Endothelial cell of umbilical vein (primary cell): ENCODE measurements around the gene ARSH. TPM values are rescaled to one million over a fixed set of nuclear protein-coding genes. Genes with fewer than 3 reads are reported as not detected.
"Not testable (repeated sequence)": the region's sequence is repeated elsewhere in the genome, so short reads cannot be mapped to it uniquely, and the experiment has no call there.

Experiments used
- BruUV-seq: library from RNA; stranded (reverse); fragments of 400-500 nt; replicated peaks from 2 replicates; lab custom pipeline; 2021; lab: Mats Ljungman, UMichigan
- CTCF ChIA-PET: fragments of 300-600, 350-600 bp; sonication (Branson Sonifier 250); formaldehyde crosslinking; loops from one replicate; lab custom pipeline; 2021; ENCODE audit warnings: antibody characterized with exemption, inconsistent platforms; lab: Charles Lee
- POLR2A ChIA-PET: fragments of 300-600, 350-600 bp; sonication (Branson Sonifier 250); formaldehyde crosslinking; loops from one replicate; lab custom pipeline; 2021; ENCODE audit warnings: antibody characterized with exemption, inconsistent platforms; lab: Charles Lee
- DNase-seq: peaks from one replicate; pipeline ENCODE4 v3.0.0-alpha.2; 2011; ENCODE audit warnings: low read depth, low spot score
- FAIRE-seq: peaks from 2 replicates; lab custom pipeline; 2011; peaks lifted over from hg19 to GRCh38; lab: Jason Lieb, UNC
- H2AFZ ChIP-seq: 2 replicates; pipeline ENCODE4 v1.6.0; 2012; ENCODE audit warnings: low read depth, low read length, control low read depth, inconsistent platforms
- H3K27ac ChIP-seq: 2 replicates; pipeline ENCODE4 v1.5.1; 2011; ENCODE audit warnings: low read depth, mild to moderate bottlenecking, control low read depth, low read length, moderate library complexity; ENCODE audit not compliant: insufficient read depth
- H3K27me3 ChIP-seq, 2 experiments: 2 replicates each; pipeline versions ENCODE4 v1.6.0 to v1.6.1; 2011; ENCODE audit warnings: low read length in 2 of 2, mixed read lengths in 1 of 2; ENCODE audit not compliant: control insufficient read depth in 2 of 2, insufficient read depth in 2 of 2
- H3K36me3 ChIP-seq, 2 experiments: 2 replicates in 1 of 2; 3 replicates in 1 of 2; pipeline ENCODE4 v1.5.1; 2011; ENCODE audit warnings: low read length in 2 of 2, mild to moderate bottlenecking in 1 of 2, moderate library complexity in 1 of 2; ENCODE audit not compliant: control insufficient read depth in 2 of 2, insufficient read depth in 2 of 2; ENCODE audit errors: extremely low read depth in 1 of 2
- H3K4me1 ChIP-seq: 3 replicates; pipeline ENCODE4 v1.5.1; 2011; ENCODE audit warnings: mild to moderate bottlenecking, low read length; ENCODE audit not compliant: control insufficient read depth, insufficient read depth; ENCODE audit errors: extremely low read depth
- H3K4me2 ChIP-seq: 2 replicates; pipeline ENCODE4 v1.6.1; 2011; ENCODE audit warnings: low read length, control low read depth, mixed read lengths; ENCODE audit not compliant: insufficient read depth
- H3K4me3 ChIP-seq, 3 experiments: fragments of 200-600 bp in 1 of 3; sonication (generic), shearing (Covaris generic) in 1 of 3; replicated peaks in 1 of 3; 2 replicates each; pipeline ENCODE4 v1.5.1; 2011 to 2016; ENCODE audit warnings: control low read depth in 3 of 3, low read length in 3 of 3, mild to moderate bottlenecking in 2 of 3, inconsistent platforms in 1 of 3, low read depth in 1 of 3, moderate library complexity in 1 of 3; ENCODE audit not compliant: insufficient read depth in 1 of 3
- H3K79me2 ChIP-seq: 2 replicates; pipeline ENCODE4 v1.6.0; 2012; ENCODE audit warnings: low read length, inconsistent platforms; ENCODE audit not compliant: control insufficient read depth, insufficient read depth
- H3K9ac ChIP-seq: replicated peaks from 2 replicates; pipeline ENCODE3; 2011; ENCODE audit warnings: low read length, control low read depth; ENCODE audit not compliant: insufficient read depth; ENCODE audit errors: extremely low read depth
- H3K9me1 ChIP-seq: replicated peaks from 3 replicates; pipeline ENCODE4 v1.6.0; 2011; ENCODE audit warnings: mild to moderate bottlenecking, low read length; ENCODE audit not compliant: control insufficient read depth, insufficient read depth; ENCODE audit errors: extremely low read depth
- H3K9me3 ChIP-seq: replicated peaks from 2 replicates; pipeline ENCODE4 v1.5.1; 2012; ENCODE audit warnings: low read length, inconsistent platforms; ENCODE audit not compliant: control insufficient read depth, insufficient read depth
- H4K20me1 ChIP-seq: replicated peaks from 2 replicates; pipeline ENCODE3; 2011; ENCODE audit warnings: mild to moderate bottlenecking, low read length; ENCODE audit not compliant: control insufficient read depth, insufficient read depth; ENCODE audit errors: extremely low read depth
- EZH2 ChIP-seq: IDR thresholded peaks from 2 replicates; pipeline ENCODE4 v1.6.1; 2012; ENCODE audit warnings: borderline replicate concordance, low read depth, mild to moderate bottlenecking, moderate library complexity, low read length, inconsistent platforms; ENCODE audit not compliant: severe bottlenecking
- FOS ChIP-seq: IDR thresholded peaks from 2 replicates; pipeline ENCODE4 v1.6.1; 2011; ENCODE audit warnings: mild to moderate bottlenecking, low read length, moderate library complexity, borderline replicate concordance; ENCODE audit not compliant: insufficient read depth
- GATA2 ChIP-seq: IDR thresholded peaks from 2 replicates; pipeline ENCODE4 v1.7.0; 2011; ENCODE audit warnings: low read depth, mild to moderate bottlenecking, moderate library complexity, mixed read lengths, low read length; ENCODE audit not compliant: insufficient read length, insufficient read depth
- JUN ChIP-seq: IDR thresholded peaks from 2 replicates; pipeline ENCODE4 v1.6.1; 2011; ENCODE audit warnings: borderline replicate concordance, low read depth; ENCODE audit not compliant: insufficient read length, insufficient read depth
- MYC ChIP-seq: IDR thresholded peaks from one replicate; pipeline ENCODE4 v1.6.1; 2011; ENCODE audit warnings: mild to moderate bottlenecking, low read depth, low read length
- POLR2A ChIP-seq: IDR thresholded peaks from 2 replicates; pipeline ENCODE4 v1.6.1; 2012; ENCODE audit warnings: low read depth, mild to moderate bottlenecking, control low read depth, low read length
- POLR2AphosphoS5 ChIP-seq: IDR thresholded peaks from 2 replicates; pipeline ENCODE4 v1.6.1; 2012; ENCODE audit warnings: low read depth, mild to moderate bottlenecking, control low read depth, low read length, moderate library complexity; ENCODE audit not compliant: insufficient read depth
- dilution Hi-C: fragments of 300-500 bp; cut with MboI; formaldehyde crosslinking; loops from one replicate; pipeline ENCODE4 v1.15.0; 2019; ENCODE audit warnings: low sequenced_read_pairs; ENCODE audit not compliant: extremely low pct_ligation_motif_present
- intact Hi-C: fragments of 100-400 bp; cut with micrococcal nuclease; formaldehyde crosslinking; loops from one replicate; pipeline ENCODE4 v1.10.0; 2022
- polyA plus RNA-seq, 4 experiments: library from polyadenylated mRNA; depleted of rRNA in 3 of 4; stranded (reverse) in 3 of 4; unstranded in 1 of 4; fragments of >200 nt; gene quantifications; 2 replicates each; pipeline versions ENCODE4 v1.2.1 to v1.2.3, GENCODE V29; 2011 to 2012; ENCODE audit warnings: missing spikeins in 1 of 4
- total RNA-seq: library from RNA; stranded (reverse); gene quantifications from 2 replicates; pipeline ENCODE4 v1.2.3, GENCODE V29; 2021
- TF ChIP-seq, protein P1 (sequence below): IDR thresholded peaks from 2 replicates; pipeline ENCODE4 v1.6.1; 2011; ENCODE audit not compliant: insufficient read depth, insufficient read length
- TF ChIP-seq, protein P2 (sequence below), 2 donors: IDR thresholded peaks; 1 replicate in 1 of 2; 2 replicates in 1 of 2; pipeline ENCODE4 v1.5.1; 2011; ENCODE audit warnings: low read length in 2 of 2, mild to moderate bottlenecking in 2 of 2, moderate library complexity in 2 of 2, control low read depth in 1 of 2, inconsistent platforms in 1 of 2, low read depth in 1 of 2; ENCODE audit not compliant: insufficient read depth in 1 of 2; ENCODE audit errors: extremely low read depth in 1 of 2

The ARSH gene
- total and polyA plus RNA-seq, 2 donors (not counting 3 experiments of a cell fraction or from before 2014, with no cell fraction given) = not detected

DNA sequence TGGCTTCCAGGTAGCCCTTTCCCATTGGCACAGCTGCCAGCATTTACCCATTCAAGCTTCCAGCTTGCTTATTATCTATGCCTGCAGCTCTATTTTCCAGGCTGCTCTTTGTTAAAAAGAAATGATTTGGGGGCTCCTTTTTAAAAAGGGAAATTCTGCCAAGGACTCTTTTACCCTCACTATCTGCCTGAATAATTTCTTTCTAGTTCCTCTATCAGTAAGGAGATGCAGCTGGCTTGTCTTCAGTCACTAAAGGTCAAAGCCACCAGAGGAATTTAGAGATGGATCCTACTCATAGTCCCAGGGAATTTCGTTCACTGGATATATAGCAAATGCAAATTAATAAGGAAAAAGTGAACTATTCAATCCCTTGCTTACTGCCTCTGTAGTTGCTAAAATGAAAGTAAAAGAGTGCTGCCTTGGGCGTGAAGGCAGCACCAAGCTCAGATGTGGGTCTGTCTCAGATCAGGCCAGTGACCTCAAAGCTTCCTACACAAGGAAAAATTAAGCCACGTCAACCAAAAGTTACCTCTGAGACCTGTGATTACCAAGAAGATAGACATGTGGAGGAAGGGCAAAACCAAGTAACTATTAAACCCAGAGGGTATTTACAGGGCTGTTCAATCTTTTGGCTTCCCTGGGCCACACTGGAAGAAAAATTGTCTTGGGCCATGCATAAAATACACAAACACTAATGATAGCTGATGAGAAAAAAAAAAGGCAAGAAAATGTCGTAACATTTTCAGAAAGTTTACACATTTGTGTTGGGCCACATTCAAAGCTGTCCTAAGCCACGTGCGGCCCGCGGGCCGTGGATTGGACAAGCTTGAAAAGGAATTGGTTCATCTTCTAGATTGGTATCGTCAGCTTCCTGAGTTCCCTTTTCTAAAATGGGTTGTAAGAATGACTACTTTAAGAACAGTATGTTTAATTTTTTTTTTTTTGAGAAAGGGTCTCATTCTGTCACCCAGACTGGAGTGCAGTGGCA lies 40.2 kb downstream of the ARSH start:
- no peak overlapping the region for H3K9ac ChIP-seq
- TF ChIP-seq POLR2A = no peak
- no peak for TF ChIP-seq FOS
- TF ChIP-seq GATA2 = no peak
- no peak for TF ChIP-seq POLR2AphosphoS5
- no peak for TF ChIP-seq MYC
- TF ChIP-seq, protein P1, sequence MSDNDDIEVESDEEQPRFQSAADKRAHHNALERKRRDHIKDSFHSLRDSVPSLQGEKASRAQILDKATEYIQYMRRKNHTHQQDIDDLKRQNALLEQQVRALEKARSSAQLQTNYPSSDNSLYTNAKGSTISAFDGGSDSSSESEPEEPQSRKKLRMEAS = no peak
- no peak for TF ChIP-seq EZH2
- TF ChIP-seq, protein P2, sequence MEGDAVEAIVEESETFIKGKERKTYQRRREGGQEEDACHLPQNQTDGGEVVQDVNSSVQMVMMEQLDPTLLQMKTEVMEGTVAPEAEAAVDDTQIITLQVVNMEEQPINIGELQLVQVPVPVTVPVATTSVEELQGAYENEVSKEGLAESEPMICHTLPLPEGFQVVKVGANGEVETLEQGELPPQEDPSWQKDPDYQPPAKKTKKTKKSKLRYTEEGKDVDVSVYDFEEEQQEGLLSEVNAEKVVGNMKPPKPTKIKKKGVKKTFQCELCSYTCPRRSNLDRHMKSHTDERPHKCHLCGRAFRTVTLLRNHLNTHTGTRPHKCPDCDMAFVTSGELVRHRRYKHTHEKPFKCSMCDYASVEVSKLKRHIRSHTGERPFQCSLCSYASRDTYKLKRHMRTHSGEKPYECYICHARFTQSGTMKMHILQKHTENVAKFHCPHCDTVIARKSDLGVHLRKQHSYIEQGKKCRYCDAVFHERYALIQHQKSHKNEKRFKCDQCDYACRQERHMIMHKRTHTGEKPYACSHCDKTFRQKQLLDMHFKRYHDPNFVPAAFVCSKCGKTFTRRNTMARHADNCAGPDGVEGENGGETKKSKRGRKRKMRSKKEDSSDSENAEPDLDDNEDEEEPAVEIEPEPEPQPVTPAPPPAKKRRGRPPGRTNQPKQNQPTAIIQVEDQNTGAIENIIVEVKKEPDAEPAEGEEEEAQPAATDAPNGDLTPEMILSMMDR (IDR thresholded peaks at IDR 0.05; ENCODE audit: extremely low read depth in 1 of 2, insufficient read depth in 1 of 2, low read depth in 1 of 2, low read length in 2 of 2) = no peak
- TF ChIP-seq JUN = no peak
- no peak overlapping the region for H3K4me3 ChIP-seq
- no peaks in the 10 kb centered on the region for H3K9me3 ChIP-seq
- FAIRE-seq (no peak), DNase-seq (no peak)
- no peak overlapping the region for H3K27ac ChIP-seq
- no TSS peak for BruUV-seq
- H3K79me2 ChIP-seq = no peaks in the 10 kb centered on the region
- H3K9me1 ChIP-seq = no peaks in the 10 kb centered on the region
- no peak overlapping the region for H3K4me2 ChIP-seq
- H2AFZ ChIP-seq = no peak overlapping the region
- no peaks in the 10 kb centered on the region for H3K4me1 ChIP-seq
- dilution Hi-C loops (no loop called here), intact Hi-C loops (no loop called here)
- H4K20me1 ChIP-seq = no peaks in the 10 kb centered on the region
- ChIA-PET POLR2A (no interaction called here), CTCF (no interaction called here)
- no peaks in the 10 kb centered on the region for H3K36me3 ChIP-seq
- H3K27me3 ChIP-seq = no peaks in the 10 kb centered on the region

DNA sequence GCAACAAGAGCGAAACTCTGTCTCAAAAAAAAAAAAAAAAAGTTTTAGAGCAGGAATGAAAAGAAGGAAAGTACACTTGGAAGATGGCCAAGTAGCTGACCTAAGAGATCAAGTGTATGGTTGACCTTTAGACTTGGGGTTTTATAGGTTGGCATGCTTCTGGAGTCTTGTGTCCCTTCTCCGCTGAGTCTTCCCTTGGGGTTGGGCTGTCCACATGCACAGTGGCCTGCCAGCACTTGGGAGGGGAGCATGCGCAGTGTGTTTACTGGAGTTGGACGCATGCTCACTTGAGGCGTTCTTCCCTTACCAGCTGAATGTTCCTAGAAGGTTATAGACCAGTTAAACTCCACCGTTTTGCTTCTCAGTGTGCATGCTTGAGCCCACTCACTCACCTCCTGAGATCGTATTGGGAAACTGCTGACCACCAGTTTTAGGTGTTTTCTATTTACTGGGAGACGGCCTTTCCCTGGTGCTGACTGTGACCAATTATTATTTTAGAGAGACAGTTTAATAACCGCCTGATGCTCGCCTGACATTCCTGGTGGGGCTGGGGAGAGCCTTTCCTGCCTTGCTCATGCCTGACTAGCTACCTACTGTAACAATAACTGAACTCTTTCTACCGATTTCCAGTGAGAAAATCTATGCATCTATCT lies 44.3 kb downstream of the ARSH start:
- H3K9ac ChIP-seq, H3K36me3 ChIP-seq, H3K4me3 ChIP-seq, H3K4me1 ChIP-seq, H4K20me1 ChIP-seq, H3K9me1 ChIP-seq, FAIRE-seq, DNase-seq, dilution Hi-C loops, H3K9me3 ChIP-seq, POLR2A ChIA-PET, H3K79me2 ChIP-seq, H3K27me3 ChIP-seq, BruUV-seq, H3K27ac ChIP-seq, H2AFZ ChIP-seq, CTCF ChIA-PET, intact Hi-C loops, H3K4me2 ChIP-seq: not testable (repeated sequence)
